GM18526 (cell line): Measurements from ENCODE around the gene TCIRG1.

Source experiments
- POLR2A ChIP-seq: IDR thresholded peaks from 3 replicates; pipeline ENCODE4 v1.6.1; 2011; ENCODE audit not compliant: insufficient read length; ENCODE audit errors: extremely low read depth

TCIRG1 gene

DNA sequence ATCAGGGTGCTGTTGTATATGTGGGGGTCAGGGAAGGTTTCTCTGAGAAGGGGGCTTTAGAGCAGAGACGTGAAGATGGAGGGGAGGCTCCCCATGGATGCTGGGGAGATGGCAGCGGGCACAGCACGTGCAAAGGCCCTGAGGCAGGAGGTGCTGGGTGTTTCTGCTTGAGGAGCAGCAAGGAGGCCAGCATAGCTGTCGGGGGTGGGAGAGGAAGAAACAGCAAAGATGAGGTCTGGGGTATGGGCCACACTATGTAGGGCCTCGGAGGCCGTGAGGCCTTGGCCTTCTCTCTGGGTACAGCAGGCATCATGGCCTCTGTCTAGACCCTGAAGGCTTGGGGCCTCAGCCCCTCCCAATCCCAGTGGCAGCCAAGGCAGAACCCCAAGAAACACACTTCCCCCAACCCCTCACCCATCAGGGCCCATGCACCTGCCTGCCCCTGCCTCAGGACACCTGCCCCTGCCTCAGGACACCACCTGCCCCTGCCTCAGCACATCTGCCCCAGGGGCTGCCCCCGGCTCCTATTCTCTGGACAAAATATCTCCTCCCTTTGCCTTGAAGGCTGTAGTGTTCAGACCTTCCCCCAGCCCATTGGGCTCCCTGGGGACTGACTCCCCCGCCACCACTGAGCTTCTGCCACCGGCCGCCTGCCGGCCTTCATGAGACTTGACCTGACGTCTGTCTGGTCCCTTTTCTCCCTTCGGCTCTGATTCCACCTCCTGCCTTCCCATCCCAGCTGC, 22.5 kb upstream of the TCIRG1 start:
- no peak for TF ChIP-seq POLR2A

DNA sequence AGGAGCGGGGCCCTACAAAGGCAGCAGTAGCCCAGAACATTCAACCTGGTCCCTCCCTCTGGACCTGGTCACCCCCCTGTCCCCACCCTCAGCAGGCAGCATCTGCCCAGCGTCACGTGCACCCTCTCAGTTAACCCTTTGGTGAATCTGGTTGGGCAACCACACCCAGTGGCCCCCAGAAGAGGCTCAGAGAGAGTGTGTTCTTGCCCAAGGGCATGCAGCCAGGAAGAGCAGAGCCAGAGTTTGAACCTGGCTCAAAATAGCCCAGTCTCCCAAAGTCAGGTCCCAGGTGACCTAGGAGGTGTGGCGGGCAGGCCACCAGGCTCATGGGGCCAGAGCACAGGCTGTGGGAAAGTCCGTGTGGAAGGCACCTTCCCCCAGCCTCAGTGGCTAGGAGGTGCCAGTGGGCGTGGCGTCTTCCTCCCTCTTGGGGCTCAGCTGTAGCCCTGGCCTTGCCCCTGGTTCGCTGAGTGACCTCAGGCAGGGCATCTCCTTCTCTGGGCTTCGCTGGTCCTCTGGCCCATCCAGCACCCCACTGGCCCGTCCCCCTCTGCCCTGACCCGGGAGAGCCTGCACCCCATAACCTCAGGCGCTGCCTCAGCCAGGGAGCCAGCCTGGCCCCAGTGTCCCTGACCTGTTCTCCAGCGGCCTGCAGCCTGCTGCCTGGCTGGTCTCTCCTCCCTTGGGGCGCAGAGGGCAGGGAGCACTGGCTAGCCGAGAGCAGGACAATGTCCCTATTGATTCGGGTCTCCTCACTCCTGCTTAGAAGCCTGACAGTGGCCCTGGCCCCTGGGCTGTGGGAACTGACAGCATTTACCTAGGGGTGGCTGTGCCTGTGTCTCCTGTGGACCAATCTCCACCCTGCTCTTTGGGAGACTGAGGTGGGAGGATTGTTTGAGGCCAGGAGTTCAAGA, 21.7 kb upstream of the TCIRG1 start:
- no peak for TF ChIP-seq POLR2A

DNA sequence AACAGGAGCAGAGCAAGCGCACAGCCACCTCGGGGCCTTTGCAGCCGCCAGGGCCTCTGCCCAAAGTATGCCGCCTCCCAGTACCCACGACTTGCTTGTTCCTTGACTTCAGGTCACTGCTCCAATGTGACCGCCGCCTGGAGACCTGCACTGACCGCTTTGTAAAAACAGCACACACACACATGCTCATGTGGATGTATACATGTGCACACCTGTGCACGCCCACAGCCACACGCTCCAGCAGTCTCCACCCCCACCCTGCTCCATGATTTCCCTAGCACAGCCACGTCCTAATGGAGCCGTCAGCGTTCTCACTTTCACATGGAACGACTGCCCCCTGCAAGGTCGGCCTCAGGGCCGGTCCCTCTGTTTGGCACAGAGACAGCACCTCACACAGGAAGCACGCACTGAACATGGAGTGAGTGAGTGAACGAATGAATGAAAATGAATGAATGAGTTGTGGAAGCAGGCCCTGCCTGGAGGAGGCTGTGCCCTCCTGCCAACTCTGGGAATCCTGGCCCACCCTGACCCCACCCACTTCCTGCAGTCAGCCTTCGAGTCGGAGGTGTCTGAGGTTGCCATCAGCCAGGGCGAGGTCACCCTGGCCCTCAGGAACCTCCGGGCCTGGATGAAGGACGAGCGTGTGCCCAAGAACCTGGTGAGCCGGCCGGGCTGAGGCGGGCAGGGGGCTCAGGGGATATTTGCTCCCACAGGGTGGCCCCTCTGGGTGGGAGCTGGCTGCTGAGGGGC, 20.7 kb upstream of the TCIRG1 start:
- no peak for TF ChIP-seq POLR2A

DNA sequence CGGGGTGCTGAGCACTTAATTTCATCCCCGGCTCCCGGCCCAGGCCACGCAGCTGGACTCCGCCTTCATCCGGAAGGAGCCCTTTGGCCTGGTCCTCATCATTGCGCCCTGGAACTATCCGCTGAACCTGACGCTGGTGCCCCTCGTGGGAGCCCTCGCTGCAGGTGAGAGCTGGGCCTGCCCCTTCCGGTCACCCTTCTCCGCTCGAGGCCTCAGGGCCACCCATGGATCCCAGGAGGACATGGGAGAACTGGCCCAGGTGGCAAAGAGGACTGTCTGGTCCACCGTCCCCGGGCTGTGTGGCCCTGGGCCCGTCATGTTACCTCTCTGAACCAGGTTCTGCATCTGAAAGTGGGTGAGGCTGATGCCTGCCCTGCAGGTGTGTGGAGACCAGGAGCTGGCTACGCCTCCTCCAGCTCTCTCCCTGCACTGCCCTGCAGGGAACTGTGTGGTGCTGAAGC, 20.1 kb upstream of the TCIRG1 start:
- TF ChIP-seq POLR2A: no peak

DNA sequence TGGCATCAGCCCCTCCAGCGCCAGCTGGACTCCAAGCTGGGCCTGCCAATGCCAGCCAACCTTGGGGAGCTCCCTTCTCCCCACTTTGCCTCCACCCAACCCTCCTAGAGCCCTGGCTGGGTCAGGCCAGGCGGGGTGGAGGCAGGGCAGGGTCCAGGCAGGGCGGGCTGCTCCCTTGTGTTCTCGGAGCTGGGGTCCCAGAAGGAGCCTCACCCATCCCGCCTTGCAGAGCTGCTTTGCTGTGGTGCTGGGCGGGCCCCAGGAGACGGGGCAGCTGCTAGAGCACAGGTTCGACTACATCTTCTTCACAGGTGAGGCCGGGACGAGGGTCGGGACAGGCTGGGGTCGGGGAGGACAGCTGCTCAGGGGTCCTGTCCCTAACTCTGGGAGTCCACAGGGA, 19.3 kb upstream of the TCIRG1 start:
- no peak for TF ChIP-seq POLR2A

DNA sequence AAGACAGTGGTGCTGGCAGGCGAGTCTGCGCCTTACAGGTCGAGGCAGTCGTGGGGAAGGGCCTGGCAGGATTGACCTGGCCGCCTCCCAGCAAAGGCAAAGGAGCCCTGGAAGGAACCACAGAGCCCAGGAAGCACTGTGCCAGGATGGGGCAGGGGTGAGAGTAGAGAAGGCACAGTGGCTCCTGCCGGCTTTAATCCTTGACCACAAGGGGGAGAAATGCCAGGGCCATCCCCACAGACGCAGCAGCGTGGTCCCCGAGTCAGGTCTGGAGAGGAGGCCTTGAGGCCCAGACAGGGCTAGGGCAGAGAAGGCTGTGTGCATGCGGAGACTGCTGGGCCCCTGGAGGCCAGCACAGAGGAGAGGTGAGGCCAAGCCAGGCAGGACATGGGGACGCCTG, 18.2 kb upstream of the TCIRG1 start:
- TF ChIP-seq POLR2A: no peak

DNA sequence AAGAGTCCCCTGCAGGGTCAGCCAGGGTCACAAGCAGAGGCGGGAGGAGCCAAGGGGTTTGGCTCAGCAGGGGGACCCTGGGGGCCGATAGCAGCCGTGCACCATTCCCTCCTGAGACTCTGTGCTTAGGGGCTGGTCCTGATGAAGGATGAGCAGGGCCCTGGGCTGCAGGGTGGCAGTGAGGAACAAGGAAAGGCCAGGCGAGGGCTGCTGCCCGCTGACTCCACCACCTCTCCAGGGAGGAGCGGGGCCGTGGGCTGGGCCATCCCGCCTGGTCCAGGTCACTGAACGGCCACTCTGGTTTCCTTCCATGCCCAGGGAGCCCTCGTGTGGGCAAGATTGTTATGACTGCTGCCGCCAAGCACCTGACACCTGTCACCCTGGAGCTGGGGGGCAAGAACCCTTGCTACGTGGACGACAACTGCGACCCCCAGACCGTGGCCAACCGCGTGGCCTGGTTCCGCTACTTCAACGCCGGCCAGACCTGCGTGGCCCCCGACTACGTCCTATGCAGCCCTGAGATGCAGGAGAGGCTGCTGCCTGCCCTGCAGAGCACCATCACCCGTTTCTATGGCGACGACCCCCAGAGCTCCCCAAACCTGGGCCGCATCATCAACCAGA, 17.5 kb upstream of the TCIRG1 start:
- TF ChIP-seq POLR2A: no peak

DNA sequence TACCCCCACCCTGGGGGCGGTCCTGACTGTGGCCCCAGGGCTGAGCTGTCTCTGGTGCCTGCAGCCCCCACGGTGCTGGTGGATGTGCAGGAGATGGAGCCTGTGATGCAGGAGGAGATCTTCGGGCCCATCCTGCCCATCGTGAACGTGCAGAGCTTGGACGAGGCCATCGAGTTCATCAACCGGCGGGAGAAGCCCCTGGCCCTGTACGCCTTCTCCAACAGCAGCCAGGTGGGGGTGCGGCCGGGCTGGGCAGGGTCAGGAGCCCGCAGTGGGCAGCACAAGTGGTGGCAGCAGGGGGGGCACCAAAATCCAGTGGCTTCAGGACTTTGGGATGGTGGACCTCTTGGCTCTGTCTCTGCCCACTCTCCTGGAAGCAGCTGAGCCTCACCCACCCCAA, 16.3 kb upstream of the TCIRG1 start:
- no peak for TF ChIP-seq POLR2A

DNA sequence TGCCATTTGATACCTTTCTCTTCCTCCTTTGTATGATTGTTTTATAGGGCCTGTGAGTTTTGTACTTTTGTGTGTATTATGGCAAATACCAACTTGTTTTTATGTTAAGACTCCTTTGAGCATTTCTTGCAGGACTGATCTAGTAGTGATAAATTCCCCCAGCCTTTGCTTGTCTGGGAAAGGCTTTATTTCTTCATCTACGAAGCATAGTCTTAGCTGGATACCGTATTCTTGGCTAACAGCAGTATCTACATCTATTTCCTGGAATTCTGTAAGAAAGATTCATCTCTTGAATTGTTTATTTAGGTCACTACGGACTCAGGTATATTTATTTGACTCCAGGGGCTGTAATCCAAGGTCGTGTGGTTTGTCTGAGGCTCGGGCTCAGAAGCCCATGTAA, 14.3 kb upstream of the TCIRG1 start:
- no peak for TF ChIP-seq POLR2A

DNA sequence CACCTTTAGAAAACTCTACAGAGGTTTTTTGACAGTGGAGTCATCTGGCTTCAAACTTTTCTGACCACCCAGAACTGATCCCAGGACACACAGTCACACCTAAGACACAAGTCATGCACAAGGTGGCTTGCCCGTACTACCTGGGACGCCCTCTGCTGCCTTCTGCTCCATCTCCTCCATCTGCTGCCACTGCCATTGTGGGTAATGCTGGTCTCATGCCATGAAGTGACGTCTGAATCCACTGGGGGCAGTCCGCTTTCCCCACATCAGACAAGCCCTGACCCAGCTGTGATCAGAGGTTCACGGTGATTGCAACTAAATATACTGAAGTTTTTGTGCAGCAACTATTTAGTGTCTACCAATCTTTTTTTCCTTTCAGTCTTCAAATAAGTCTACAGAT, 13.8 kb upstream of the TCIRG1 start:
- no peak for TF ChIP-seq POLR2A

DNA sequence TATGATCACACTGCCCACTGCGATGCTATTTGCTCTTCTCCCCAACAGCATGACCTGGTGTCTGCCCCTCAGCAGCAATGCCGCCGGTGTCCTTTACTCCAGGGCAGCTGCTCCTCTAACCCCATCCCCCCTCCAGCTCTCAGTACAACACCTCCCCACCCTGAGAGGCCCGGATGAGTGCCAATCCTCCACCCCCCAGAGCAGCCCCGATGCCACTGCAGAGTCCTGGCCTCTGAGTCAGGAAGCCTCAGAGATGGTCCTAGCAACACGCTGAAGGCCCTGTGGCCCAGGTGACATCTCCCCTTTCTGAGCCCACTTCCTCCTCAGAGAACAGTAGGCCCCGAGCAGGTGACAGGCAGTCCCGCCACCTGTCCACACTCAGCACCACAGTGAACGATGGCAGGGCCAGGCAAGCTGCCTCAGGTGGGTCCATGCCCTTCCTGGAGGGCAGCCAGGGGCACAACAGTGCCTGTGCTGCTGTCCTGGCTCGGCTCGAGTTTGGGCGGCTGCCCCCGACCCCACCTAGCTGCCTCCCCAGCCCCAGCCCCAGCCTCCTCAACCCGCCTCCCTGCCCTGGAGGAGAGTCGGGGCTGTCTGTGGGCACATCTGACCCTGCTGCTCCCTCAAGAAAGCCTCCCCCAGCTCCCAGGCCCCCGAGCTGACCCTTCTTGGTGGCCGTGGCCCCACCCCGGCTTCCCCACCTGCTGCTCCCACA, 12.3 kb upstream of the TCIRG1 start:
- TF ChIP-seq POLR2A: no peak

DNA sequence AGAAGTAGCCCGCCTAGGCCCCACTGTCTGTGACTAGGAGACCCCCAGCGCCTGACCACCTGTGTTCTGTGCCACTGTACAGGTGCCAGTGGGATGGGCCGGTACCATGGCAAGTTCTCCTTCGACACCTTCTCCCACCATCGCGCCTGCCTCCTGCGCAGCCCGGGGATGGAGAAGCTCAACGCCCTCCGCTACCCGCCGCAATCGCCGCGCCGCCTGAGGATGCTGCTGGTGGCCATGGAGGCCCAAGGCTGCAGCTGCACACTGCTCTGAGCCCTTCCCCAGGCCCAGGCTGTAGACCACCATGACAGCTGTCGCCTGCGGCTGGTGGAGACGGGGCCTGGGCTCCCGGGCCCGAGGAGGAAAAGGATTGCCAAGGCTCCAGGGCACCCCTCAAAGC, 11.2 kb upstream of the TCIRG1 start:
- no peak for TF ChIP-seq POLR2A

DNA sequence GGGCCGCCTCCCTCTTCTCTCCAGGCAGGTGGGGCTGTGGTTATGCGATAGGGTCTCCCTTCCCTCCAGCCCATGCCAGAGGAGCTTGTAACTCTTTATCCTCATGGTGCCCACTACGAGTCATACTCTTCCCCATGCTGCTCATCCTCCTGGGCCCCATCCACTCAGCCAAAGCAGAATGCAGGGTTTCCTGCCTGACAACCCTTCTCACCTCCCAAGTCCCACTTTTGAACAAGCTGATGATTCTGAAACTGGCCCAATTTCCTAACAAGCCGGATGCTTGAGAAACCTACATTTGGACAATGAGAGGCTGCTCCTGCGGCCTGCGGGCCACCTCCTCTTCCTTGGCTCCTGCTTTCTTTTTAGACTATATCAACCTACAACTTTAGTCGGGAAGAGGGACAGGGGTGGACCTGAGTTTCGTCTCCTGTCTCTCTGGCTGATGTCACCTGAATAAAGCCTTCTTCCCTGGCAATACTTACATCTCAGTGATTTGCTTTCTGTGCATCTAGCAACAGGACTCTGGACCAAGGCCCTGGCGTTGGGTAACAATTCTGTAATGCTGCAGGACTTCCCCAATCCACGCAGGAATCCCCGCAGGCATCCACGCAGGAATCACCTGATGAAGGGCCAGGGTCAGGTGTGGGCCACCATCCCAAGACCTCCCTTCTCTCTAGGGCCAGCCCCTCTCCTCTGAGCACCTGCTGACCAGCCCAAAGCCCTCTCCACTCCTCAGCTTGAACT, 9.9 kb upstream of the TCIRG1 start:
- no peak for TF ChIP-seq POLR2A
